Caco-2 (cell line): ENCODE results near the gene EIF3D. TPM values are rescaled to one million over a fixed set of nuclear protein-coding genes. Genes with fewer than 3 reads are reported as not detected.

ENCODE experiments used
- BruUV-seq: library from RNA; stranded (reverse); fragments of 400-500 nt; replicated peaks from 2 replicates; lab custom pipeline; 2021; lab: Mats Ljungman, UMichigan
- CTCF ChIA-PET: fragments of 300-600 bp; sonication (Branson Sonifier 250); formaldehyde crosslinking; loops from one replicate; lab custom pipeline; 2022; ENCODE audit warnings: antibody characterized with exemption; lab: Charles Lee
- POLR2A ChIA-PET: fragments of 300-600 bp; sonication (Branson Sonifier 250); formaldehyde crosslinking; loops from one replicate; lab custom pipeline; 2022; ENCODE audit warnings: antibody characterized with exemption; lab: Charles Lee
- DNase-seq, 2 experiments: peaks; one replicate each; pipeline versions ENCODE4 v3.0.0 to v3.0.0-alpha.2; 2020 to 2022
- H3K27me3 ChIP-seq: replicated peaks from 2 replicates; pipeline ENCODE4 v1.6.0; 2011; ENCODE audit warnings: low read length; ENCODE audit not compliant: control insufficient read depth, insufficient read depth
- H3K36me3 ChIP-seq: 2 replicates; pipeline ENCODE4 v1.5.1; 2011; ENCODE audit warnings: low read length; ENCODE audit not compliant: control insufficient read depth, insufficient read depth
- H3K4me1 ChIP-seq: fragments of 250-450 bp; sonication (Bioruptor Pico); 2 replicates; pipeline ENCODE4 v1.5.1; 2020; ENCODE audit warnings: mild to moderate bottlenecking
- H3K4me3 ChIP-seq: 2 replicates; pipeline ENCODE4 v1.5.1; 2011; ENCODE audit warnings: low read depth, mild to moderate bottlenecking, control low read depth, low read length
- H3K9me3 ChIP-seq: fragments of 250-450 bp; sonication (Bioruptor Pico); 2 replicates; pipeline ENCODE4 v1.5.1; 2020; ENCODE audit warnings: mild to moderate bottlenecking, moderate library complexity
- H3K27ac Mint-ChIP-seq: one replicate; pipeline ENCODE4 v1.8.0; 2022; ENCODE audit warnings: mixed read lengths; ENCODE audit not compliant: unreplicated experiment
- H3K27me3 Mint-ChIP-seq: one replicate; pipeline ENCODE4 v1.8.0; 2022; ENCODE audit warnings: mixed read lengths; ENCODE audit not compliant: insufficient read depth, unreplicated experiment
- H3K36me3 Mint-ChIP-seq: one replicate; pipeline ENCODE4 v1.8.0; 2022; ENCODE audit warnings: mild to moderate bottlenecking, mixed read lengths; ENCODE audit not compliant: insufficient read depth, unreplicated experiment
- H3K4me1 Mint-ChIP-seq: one replicate; pipeline ENCODE4 v1.8.0; 2022; ENCODE audit warnings: low read depth, mixed read lengths; ENCODE audit not compliant: unreplicated experiment
- H3K4me3 Mint-ChIP-seq: one replicate; pipeline ENCODE4 v1.8.0; 2022; ENCODE audit warnings: mild to moderate bottlenecking, moderate library complexity, mixed read lengths; ENCODE audit not compliant: unreplicated experiment
- H3K9me3 Mint-ChIP-seq: one replicate; pipeline ENCODE4 v1.8.0; 2022; ENCODE audit warnings: mixed read lengths; ENCODE audit not compliant: unreplicated experiment
- intact Hi-C: fragments of 100-400 bp; cut with micrococcal nuclease; formaldehyde crosslinking; loops from one replicate; pipeline ENCODE4 v1.10.0; 2022; ENCODE audit not compliant: unreplicated experiment
- total RNA-seq: library from RNA; stranded (reverse); gene quantifications from 2 replicates; pipeline ENCODE4 v1.2.3, GENCODE V29; 2022
- TF ChIP-seq, protein P1 (sequence below), 2 experiments: fragments of 200-600 bp in 1 of 2; IDR thresholded peaks; 1 replicate in 1 of 2; 2 replicates in 1 of 2; pipeline versions ENCODE4 v1.5.1 to v1.8.0; 2011 to 2022; ENCODE audit warnings: antibody characterized with exemption in 1 of 2, control low read depth in 1 of 2, inconsistent platforms in 1 of 2, low read depth in 1 of 2, low read length in 1 of 2, mild to moderate bottlenecking in 1 of 2, moderate library complexity in 1 of 2; ENCODE audit not compliant: insufficient read depth in 1 of 2, severe bottlenecking in 1 of 2, unreplicated experiment in 1 of 2

The EIF3D gene
- total RNA-seq, 1 experiment from 2014 or later, result 250 TPM

DNA sequence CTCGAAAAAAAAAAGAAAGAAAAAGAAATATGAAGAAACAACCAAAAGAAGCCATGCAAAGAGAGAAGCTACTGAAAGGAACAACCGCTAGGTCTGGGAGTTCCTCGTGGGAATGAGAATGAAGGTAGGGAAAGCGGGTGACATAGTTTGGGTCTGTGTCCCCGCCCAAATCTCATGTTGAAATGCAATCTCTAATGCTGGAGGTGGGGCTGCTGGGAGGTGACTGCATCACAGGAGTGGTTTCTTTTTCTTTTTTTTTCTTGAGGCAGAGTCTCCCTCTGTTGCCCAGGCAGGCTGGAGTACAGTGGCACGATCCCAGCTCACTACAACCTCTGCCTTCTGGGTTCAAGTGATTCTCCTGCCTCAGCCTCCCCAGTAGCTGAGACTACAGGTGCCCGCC is 37.8 kb downstream of the EIF3D start:
- Mint-ChIP-seq H3K27me3 (no peaks in the 10 kb centered on the region), H3K4me3 (no peak overlapping the region), H3K4me1 (peaks cover 5% of the 10 kb centered on the region), H3K27ac (no peak overlapping the region), H3K36me3 (peaks cover 97% of the 10 kb centered on the region), H3K9me3 (peaks cover 10% of the 10 kb centered on the region)
- TF ChIP-seq, protein P1, sequence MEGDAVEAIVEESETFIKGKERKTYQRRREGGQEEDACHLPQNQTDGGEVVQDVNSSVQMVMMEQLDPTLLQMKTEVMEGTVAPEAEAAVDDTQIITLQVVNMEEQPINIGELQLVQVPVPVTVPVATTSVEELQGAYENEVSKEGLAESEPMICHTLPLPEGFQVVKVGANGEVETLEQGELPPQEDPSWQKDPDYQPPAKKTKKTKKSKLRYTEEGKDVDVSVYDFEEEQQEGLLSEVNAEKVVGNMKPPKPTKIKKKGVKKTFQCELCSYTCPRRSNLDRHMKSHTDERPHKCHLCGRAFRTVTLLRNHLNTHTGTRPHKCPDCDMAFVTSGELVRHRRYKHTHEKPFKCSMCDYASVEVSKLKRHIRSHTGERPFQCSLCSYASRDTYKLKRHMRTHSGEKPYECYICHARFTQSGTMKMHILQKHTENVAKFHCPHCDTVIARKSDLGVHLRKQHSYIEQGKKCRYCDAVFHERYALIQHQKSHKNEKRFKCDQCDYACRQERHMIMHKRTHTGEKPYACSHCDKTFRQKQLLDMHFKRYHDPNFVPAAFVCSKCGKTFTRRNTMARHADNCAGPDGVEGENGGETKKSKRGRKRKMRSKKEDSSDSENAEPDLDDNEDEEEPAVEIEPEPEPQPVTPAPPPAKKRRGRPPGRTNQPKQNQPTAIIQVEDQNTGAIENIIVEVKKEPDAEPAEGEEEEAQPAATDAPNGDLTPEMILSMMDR (IDR thresholded peaks at IDR 0.05; ENCODE audit: insufficient read depth in 1 of 2, low read depth in 1 of 2, low read length in 1 of 2, severe bottlenecking in 1 of 2, unreplicated experiment in 1 of 2), result no peak
- Histone ChIP-seq H3K9me3 (no peaks in the 10 kb centered on the region; the same call in 1 of the 2 replicates), H3K36me3 (peaks cover 16% of the 10 kb centered on the region), H3K4me1 (no peaks in the 10 kb centered on the region), H3K4me3 (no peak overlapping the region), H3K27me3 (no peaks in the 10 kb centered on the region)
- no TSS peak for BruUV-seq
- intact Hi-C loops, result no loop called here
- ChIA-PET POLR2A (no interaction called here), CTCF (interaction anchor here (0.7 to 1.3 kb wide), 2 partner anchors 19 to 115 kb away, joined by 3 to 4 read pairs; no protein-coding TSS in a partner anchor)
- DNase-seq, result no peak

DNA sequence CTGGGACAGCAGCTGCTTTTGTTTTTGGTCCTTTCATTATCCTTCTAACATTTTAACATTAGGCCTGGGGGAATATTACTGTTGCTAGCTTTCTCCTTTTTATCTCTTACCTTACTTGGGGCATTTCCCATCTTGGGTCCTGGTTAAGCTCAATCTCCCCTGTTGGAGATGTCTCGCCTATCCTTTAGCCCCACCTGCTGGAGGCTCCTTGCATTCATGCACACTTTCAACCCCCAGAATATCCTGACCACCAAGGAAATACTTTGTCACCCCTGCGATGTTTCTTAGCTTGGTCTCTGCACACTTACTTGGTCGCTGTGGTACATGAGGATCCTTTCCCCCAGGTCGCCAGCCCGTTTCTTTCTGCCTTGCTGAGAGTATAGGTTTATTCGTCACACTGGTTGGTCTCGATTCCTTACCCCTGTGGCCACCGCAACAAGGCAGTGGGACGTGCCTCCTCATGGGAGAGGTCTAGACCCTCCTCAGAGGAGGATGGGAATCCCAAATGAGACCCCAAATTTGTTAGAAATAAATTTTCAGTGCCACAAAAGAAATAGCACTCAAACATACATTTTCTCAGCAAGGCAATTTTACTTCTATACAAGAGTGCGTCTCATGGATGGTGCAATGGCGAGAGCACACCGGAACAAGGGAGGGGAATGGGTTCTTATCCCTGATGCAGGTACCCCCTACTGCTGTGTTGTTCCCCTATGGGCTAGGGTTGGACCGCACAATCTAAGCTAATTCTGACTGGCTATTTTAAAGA is 42.2 kb downstream of the EIF3D start:
- TF ChIP-seq, protein P1 (IDR thresholded peaks at IDR 0.05; ENCODE audit: insufficient read depth in 1 of 2, low read depth in 1 of 2, low read length in 1 of 2, severe bottlenecking in 1 of 2, unreplicated experiment in 1 of 2), result peak; percentile 40 to 58
- peak overlapping the region; percentile 25 for H3K27ac Mint-ChIP-seq
- Histone ChIP-seq H3K27me3 (no peaks in the 10 kb centered on the region), H3K9me3 (no peaks in the 10 kb centered on the region; the same call in 1 of the 2 replicates), H3K4me1 (peaks cover 12% of the 10 kb centered on the region), H3K4me3 (no peak overlapping the region), H3K36me3 (peaks cover 11% of the 10 kb centered on the region)
- H3K4me3 Mint-ChIP-seq, result peak overlapping the region; percentile 11
- peaks cover 18% of the 10 kb centered on the region for H3K4me1 Mint-ChIP-seq
- POLR2A ChIA-PET, result interaction anchor here (1.0 kb wide), 1 partner anchor 18 kb away, joined by 3 read pairs; no protein-coding TSS in a partner anchor
- H3K9me3 Mint-ChIP-seq, result peaks cover 10% of the 10 kb centered on the region
- intact Hi-C loops, result no loop called here
- no TSS peak for BruUV-seq
- peak; percentile 55 to 58 for DNase-seq
- H3K27me3 Mint-ChIP-seq, result no peaks in the 10 kb centered on the region
- peaks cover 82% of the 10 kb centered on the region for H3K36me3 Mint-ChIP-seq
- CTCF ChIA-PET, result interaction anchor here (0.6 to 1.6 kb wide), 7 partner anchors 16 to 292 kb away, joined by 3 to 6 read pairs (median 3); no protein-coding TSS in a partner anchor

DNA sequence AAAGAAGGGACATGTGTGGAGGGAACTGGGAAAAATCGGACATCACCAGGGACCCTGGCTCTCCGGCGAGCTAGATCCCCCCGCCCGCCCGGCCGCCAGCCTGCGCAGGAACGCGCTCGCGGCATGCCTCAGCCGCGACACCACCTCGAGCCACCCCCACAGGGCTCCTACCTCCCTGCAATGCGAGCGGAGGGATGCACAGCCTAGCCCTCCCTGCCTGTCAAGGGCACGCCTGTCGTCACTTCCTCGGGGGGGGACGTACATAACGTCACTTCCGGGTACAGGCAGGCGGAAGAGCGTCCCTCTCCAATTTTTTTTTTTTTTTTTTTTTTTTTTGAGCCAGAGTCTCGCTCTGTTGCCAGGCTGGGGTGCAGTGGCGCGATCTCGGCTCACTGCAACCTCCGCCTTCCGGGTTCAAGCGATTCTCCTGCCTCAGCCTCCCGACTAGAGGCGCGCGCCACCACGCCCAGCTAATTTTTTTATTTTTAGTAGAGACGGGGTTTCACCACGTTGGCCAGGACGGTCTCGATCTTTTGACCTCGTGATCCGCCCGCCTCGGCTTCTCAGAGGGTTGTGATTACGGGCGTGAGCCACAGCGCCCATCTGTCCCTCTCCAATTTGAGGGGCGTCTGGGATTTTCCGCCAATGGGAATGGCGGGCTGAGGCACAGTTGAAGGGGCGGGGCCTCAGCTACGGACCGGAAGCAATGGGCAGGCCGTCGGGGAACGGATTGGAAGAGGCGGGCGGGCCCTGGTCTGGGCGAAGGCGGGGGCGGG is 47.4 kb downstream of the EIF3D start, which contains the start of gene TXN2:
TSS of gene TXN2 (minus strand) at position 248 of the 776 bp plus-strand sequence. CDS start 803 bp downstream, outside the sequence.
- no peaks in the 10 kb centered on the region for H3K27me3 Mint-ChIP-seq
- Histone ChIP-seq H3K4me1 (peaks cover 20% of the 10 kb centered on the region), H3K36me3 (peaks cover 2% of the 10 kb centered on the region), H3K27me3 (no peaks in the 10 kb centered on the region), H3K9me3 (no peaks in the 10 kb centered on the region), H3K4me3 (peak within 1 kb of the TSS; percentile 84)
- TF ChIP-seq, protein P1 (IDR thresholded peaks at IDR 0.05; ENCODE audit: insufficient read depth in 1 of 2, low read depth in 1 of 2, low read length in 1 of 2, severe bottlenecking in 1 of 2, unreplicated experiment in 1 of 2), result no peak
- peak; percentile 96 to 97 for DNase-seq
- no peaks in the 10 kb centered on the region for H3K9me3 Mint-ChIP-seq
- intact Hi-C loops, result loop anchor here (2.0 kb wide), 1 partner anchor 23 kb away; no protein-coding TSS in a partner anchor
- peak within 1 kb of the TSS; percentile 81 for H3K27ac Mint-ChIP-seq
- H3K4me1 Mint-ChIP-seq, result peaks cover 17% of the 10 kb centered on the region
- BruUV-seq, result no TSS peak
- H3K4me3 Mint-ChIP-seq, result peak within 1 kb of the TSS; percentile 91
- POLR2A ChIA-PET, result interaction anchor here (0.5 to 1.6 kb wide), 11 partner anchors 11 to 168 kb away, joined by 3 to 7 read pairs (median 5); partner anchors contain the start of genes EIF3D, FOXRED2 and MYH9
- CTCF ChIA-PET, result interaction anchor here (0.6 to 1.7 kb wide), 3 partner anchors 11 to 218 kb away, joined by 4 to 5 read pairs (median 5); no protein-coding TSS in a partner anchor
- peaks cover 51% of the 10 kb centered on the region for H3K36me3 Mint-ChIP-seq
